ENCODE data around the gene NSD2. TPM values are rescaled to one million over a fixed set of nuclear protein-coding genes. Genes with fewer than 3 reads are reported as not detected.

Gene NSD2
- total RNA-seq, 1 experiment from 2014 or later, result 69.0 TPM

DNA sequence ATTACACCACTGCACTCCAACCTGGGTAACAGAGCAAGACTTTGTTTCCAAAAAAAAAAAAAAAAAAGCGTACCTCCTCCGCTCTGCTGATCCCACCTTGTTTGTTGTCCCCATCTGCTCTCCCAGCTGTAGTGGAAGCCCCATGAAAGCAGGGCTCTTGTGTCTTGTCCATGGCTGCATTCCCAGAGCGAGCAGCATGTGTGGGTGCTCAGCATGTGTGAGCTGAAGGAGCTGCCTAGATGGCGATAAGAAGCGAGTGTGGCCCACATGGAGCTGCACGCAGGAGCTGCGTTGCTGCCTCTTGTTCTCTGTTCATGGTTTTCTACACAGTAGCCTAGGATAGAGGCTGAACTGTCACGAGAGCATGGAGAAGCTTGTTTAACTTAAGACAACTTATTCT, 12.4 kb downstream of the NSD2 start:
- no peak for ATAC-seq
- no peak overlapping the region for H3K27ac ChIP-seq (ENCODE audit: low read length)
- H3F3A ChIP-seq (ENCODE audit: low read length, unreplicated experiment), result no peaks in the 10 kb centered on the region
- CTCF ChIA-PET, result no interaction called here
- DNase-seq, result no peak
- H2AFZ ChIP-seq (ENCODE audit: low read length), result no peak overlapping the region
- H3K79me2 ChIP-seq (ENCODE audit: low read length), result peaks cover 99% of the 10 kb centered on the region
- no peak overlapping the region for H3K9ac ChIP-seq (ENCODE audit: low read length)
- H3K4me1 ChIP-seq (ENCODE audit: insufficient read depth, low read length), result peaks cover 6% of the 10 kb centered on the region; the same call in 1 of the 2 replicates
- no peaks in the 10 kb centered on the region for H3K9me3 ChIP-seq (ENCODE audit: low read length)
- H3K4me3 ChIP-seq (ENCODE audit: low read length), result no peak overlapping the region
- H3K27me3 ChIP-seq (ENCODE audit: low read length), result no peaks in the 10 kb centered on the region
- intact Hi-C loops (cut with micrococcal nuclease), result no loop called here
- no TSS peak for BruUV-seq (replicated peaks)
- peaks cover 43% of the 10 kb centered on the region; the same call in 1 of the 2 replicates for H4K20me1 ChIP-seq (ENCODE audit: low read length)
- H3K9me2 ChIP-seq (replicated peaks; ENCODE audit: low read length), result no peaks in the 10 kb centered on the region
- H3K4me2 ChIP-seq (ENCODE audit: low read length), result no peak overlapping the region
- no peaks in the 10 kb centered on the region for H3K36me3 ChIP-seq (ENCODE audit: low read depth, low read length)
- TF ChIP-seq EZH2phosphoT487 (IDR thresholded peaks at IDR 0.05; ENCODE audit: borderline replicate concordance, low read length) (no peak), EZH2 (IDR thresholded peaks at IDR 0.05; ENCODE audit: low read length, unreplicated experiment) (no peak)
- TF ChIP-seq, protein P1, sequence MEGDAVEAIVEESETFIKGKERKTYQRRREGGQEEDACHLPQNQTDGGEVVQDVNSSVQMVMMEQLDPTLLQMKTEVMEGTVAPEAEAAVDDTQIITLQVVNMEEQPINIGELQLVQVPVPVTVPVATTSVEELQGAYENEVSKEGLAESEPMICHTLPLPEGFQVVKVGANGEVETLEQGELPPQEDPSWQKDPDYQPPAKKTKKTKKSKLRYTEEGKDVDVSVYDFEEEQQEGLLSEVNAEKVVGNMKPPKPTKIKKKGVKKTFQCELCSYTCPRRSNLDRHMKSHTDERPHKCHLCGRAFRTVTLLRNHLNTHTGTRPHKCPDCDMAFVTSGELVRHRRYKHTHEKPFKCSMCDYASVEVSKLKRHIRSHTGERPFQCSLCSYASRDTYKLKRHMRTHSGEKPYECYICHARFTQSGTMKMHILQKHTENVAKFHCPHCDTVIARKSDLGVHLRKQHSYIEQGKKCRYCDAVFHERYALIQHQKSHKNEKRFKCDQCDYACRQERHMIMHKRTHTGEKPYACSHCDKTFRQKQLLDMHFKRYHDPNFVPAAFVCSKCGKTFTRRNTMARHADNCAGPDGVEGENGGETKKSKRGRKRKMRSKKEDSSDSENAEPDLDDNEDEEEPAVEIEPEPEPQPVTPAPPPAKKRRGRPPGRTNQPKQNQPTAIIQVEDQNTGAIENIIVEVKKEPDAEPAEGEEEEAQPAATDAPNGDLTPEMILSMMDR (conservative IDR thresholded peaks at IDR 0.05; ENCODE audit: low read depth, low read length), result no peak
- POLR2A ChIA-PET (ENCODE audit: unreplicated experiment), result no interaction called here

DNA sequence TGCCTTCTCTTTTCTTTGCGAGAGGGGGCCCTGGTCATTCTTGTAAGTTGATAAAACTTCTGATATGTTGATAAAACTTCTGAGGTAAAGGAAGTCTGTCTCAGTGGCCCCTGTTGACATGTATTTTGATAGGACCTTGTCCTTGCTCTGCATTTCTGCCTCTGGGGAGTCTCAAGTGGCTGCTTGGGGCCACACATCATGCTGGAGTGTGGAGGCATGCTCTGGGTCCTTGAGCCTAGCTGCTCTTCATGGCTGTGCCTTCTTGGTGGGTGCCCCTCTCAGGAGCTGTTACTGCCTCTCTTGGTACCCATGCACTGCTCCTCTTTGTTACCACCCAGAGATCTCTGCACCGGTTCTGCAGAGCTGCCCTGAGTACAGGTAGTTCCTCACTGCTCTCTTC, 14.2 kb downstream of the NSD2 start:
- Histone ChIP-seq H3K4me2 (ENCODE audit: low read length) (no peak overlapping the region), H3K4me3 (ENCODE audit: low read length) (no peak overlapping the region), H3K9me2 (replicated peaks; ENCODE audit: low read length) (no peaks in the 10 kb centered on the region), H3K4me1 (ENCODE audit: insufficient read depth, low read length) (no peaks in the 10 kb centered on the region), H3K36me3 (ENCODE audit: low read depth, low read length) (no peaks in the 10 kb centered on the region), H3K27me3 (ENCODE audit: low read length) (no peaks in the 10 kb centered on the region), H3K27ac (ENCODE audit: low read length) (no peak overlapping the region), H3K79me2 (ENCODE audit: low read length) (peaks cover 100% of the 10 kb centered on the region), H3K9ac (ENCODE audit: low read length) (no peak overlapping the region), H4K20me1 (ENCODE audit: low read length) (peaks cover 31% of the 10 kb centered on the region; the same call in 1 of the 2 replicates), H2AFZ (ENCODE audit: low read length) (no peak overlapping the region), H3K9me3 (ENCODE audit: low read length) (no peaks in the 10 kb centered on the region), H3F3A (ENCODE audit: low read length, unreplicated experiment) (no peaks in the 10 kb centered on the region)
- intact Hi-C loops (cut with micrococcal nuclease), result no loop called here
- DNase-seq (no peak), ATAC-seq (no peak)
- TF ChIP-seq, protein P1 (conservative IDR thresholded peaks at IDR 0.05; ENCODE audit: low read depth, low read length), result no peak
- TF ChIP-seq EZH2phosphoT487 (IDR thresholded peaks at IDR 0.05; ENCODE audit: borderline replicate concordance, low read length), result no peak
- no peak for TF ChIP-seq EZH2 (IDR thresholded peaks at IDR 0.05; ENCODE audit: low read length, unreplicated experiment)
- ChIA-PET POLR2A (ENCODE audit: unreplicated experiment) (no interaction called here), CTCF (no interaction called here)
- BruUV-seq (replicated peaks), result no TSS peak

DNA sequence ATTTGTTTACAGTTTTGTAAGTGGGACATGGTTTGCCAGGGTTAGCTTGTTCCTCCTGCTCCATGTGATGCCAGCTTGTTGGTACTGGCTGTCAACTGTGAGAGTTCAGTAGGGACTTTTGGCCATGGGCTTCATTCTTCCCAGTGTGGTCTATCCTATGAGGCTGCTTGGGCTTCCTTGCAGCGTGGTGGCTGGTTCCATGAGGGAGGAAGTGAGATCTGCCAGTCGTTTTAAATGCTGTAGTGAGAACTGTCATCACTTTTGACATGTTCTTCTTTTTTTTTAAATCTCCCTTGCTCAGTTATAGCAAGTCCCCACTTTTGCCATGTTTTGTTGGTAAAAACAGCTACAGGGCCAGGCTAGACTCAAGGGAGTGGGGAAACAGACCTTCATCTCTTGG, 15.9 kb downstream of the NSD2 start:
- Histone ChIP-seq H3K36me3 (ENCODE audit: low read depth, low read length) (no peaks in the 10 kb centered on the region), H4K20me1 (ENCODE audit: low read length) (peaks cover 22% of the 10 kb centered on the region; the same call in 1 of the 2 replicates), H3K9me2 (replicated peaks; ENCODE audit: low read length) (no peaks in the 10 kb centered on the region), H3K4me1 (ENCODE audit: insufficient read depth, low read length) (no peaks in the 10 kb centered on the region), H3K27me3 (ENCODE audit: low read length) (no peaks in the 10 kb centered on the region), H3F3A (ENCODE audit: low read length, unreplicated experiment) (no peaks in the 10 kb centered on the region), H3K9me3 (ENCODE audit: low read length) (no peaks in the 10 kb centered on the region), H3K79me2 (ENCODE audit: low read length) (peaks cover 100% of the 10 kb centered on the region), H3K4me3 (ENCODE audit: low read length) (no peak overlapping the region), H3K27ac (ENCODE audit: low read length) (no peak overlapping the region), H3K4me2 (ENCODE audit: low read length) (no peak overlapping the region), H3K9ac (ENCODE audit: low read length) (no peak overlapping the region), H2AFZ (ENCODE audit: low read length) (no peak overlapping the region)
- DNase-seq, result no peak
- ChIA-PET POLR2A (ENCODE audit: unreplicated experiment) (no interaction called here), CTCF (no interaction called here)
- ATAC-seq, result no peak
- no TSS peak for BruUV-seq (replicated peaks)
- intact Hi-C loops (cut with micrococcal nuclease), result no loop called here
- TF ChIP-seq EZH2 (IDR thresholded peaks at IDR 0.05; ENCODE audit: low read length, unreplicated experiment), result no peak
- TF ChIP-seq EZH2phosphoT487 (IDR thresholded peaks at IDR 0.05; ENCODE audit: borderline replicate concordance, low read length), result no peak
- TF ChIP-seq, protein P1 (conservative IDR thresholded peaks at IDR 0.05; ENCODE audit: low read depth, low read length), result no peak
